SH-SY5Y (cell line): ENCODE measurements around the gene ABCD3.

Experiments
- GATA2 ChIP-seq: IDR thresholded peaks from 2 replicates; pipeline ENCODE4 v1.6.1; 2011; ENCODE audit warnings: mild to moderate bottlenecking, low read depth, low read length
- GATA3 ChIP-seq: IDR thresholded peaks from 2 replicates; pipeline ENCODE4 v1.6.1; 2011; ENCODE audit warnings: low read depth, mild to moderate bottlenecking, low read length, moderate library complexity

Gene ABCD3

DNA sequence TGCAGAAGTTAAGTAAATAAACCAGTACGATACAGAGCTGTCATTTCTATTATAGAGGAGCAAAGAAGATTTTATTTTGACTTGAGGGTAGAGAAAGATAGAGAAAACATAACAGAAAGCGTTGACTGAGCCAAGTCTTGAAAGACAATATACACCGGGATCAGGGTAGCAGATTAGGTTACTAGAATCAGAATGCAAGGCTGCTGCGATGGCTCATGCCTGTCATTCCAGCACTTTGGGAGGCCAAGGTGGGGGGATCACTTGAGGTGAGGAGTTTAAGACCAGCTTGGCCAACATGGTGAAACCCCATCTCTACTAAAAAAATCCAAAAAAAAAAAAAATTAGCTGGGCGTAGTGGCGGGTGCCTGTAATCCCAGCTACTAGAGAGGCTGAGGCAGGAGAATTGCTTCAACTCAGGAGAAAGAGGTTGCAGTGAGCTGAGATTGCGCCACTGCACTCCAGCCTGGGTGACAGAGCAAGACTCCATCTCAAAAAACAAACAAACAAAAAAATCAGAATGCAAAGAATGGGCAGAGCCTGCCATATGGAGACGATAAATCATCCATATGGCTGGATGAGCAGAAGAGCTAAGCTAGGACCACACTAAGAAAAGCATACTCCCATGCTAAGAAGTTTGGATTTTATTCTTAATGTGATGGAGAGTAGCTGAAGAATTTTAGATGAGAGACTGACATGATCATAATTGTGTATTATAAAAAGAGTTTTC lies 9.9 kb upstream of the ABCD3 start:
- TF ChIP-seq GATA3 (no peak), GATA2 (no peak)

DNA sequence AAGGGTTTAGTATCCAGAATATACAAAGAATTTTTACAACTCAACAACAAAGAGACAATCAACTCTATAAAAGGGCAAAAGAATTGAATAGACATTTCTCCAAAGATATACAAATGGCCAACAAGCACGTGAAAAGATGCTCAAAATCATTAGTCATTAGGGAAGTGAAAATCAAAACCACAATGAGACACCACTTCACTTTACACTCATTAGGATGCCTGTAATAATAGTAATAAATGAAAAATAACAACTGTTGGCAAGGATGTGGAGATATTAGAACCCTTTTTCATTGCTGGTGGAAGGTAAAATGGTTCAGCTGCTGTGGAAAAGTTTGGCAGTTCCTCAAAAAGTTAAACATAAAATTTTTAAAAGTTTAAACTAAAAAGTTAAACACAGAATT lies 7.0 kb upstream of the ABCD3 start:
- TF ChIP-seq GATA2, result no peak
- TF ChIP-seq GATA3, result no peak

DNA sequence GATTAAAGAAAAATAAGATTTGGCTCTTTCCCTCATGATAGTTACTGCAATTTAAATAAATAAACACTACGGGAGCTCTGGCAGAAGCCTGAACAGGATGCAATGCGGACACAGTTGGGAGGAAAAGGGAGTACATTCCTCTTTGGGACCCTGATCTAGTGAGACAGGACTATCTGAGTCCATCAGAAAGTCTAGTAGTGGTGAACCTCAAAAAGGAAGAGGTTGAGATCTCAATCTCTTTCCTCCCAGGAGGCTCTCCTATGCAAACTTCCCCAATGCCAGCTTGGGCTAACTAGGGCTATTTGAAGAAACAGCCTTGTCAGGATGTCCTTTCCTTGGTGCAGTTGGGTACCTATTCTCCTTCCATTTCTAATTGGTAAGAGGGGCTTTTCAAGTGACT lies 4.9 kb upstream of the ABCD3 start:
- no peak for TF ChIP-seq GATA2
- no peak for TF ChIP-seq GATA3

DNA sequence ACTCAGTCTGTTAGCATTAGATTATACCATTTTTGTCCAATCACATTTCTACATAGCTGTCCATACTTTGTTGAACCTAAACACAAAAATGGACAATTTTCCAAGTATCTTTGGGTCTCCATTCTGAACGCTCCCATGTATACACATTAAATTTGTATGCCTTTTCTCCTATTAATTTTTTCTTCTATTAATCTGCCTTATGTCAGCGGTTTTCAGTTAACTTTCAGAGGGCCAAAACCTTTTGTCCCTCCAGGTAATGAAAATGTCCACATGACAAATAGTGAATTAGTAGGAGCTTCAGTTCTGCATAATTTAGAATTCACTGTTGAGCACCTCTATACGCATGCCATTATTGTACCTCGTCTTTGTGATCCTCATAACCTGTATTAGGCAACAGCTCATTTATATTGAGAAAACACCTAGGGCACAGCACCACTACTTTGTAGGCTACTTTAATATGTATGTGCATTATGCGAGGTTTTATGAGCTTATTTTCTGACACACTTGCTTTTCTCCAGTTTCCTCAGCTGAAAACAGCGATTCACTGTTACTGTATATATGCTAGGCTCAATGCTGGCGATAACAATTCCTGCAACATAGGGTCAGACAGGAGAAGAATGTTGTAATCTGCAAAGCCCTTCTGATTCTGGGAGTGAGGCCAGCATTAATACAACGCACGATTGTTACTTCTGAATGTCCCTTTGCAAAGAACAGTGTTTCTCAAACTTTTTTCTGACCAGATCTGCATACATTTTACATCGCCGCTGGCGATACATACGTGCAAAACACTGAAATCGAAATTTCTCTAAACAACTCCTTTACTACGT lies 1.1 kb upstream of the ABCD3 start:
- TF ChIP-seq GATA2, result no peak
- TF ChIP-seq GATA3, result no peak

DNA sequence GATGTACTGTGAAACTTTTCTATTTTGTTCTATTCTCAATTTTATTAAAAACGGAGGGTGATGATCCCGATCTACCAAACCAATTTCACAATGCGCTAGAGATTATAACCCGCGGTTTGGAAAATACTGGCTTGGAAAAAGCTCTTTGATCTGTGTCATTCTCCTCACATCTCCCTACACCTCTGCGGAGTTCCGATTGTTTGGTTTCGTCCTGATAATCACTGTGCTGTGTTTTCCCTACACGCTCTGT lies 536 bp upstream of the ABCD3 start:
- TF ChIP-seq GATA2, result no peak
- no peak for TF ChIP-seq GATA3

DNA sequence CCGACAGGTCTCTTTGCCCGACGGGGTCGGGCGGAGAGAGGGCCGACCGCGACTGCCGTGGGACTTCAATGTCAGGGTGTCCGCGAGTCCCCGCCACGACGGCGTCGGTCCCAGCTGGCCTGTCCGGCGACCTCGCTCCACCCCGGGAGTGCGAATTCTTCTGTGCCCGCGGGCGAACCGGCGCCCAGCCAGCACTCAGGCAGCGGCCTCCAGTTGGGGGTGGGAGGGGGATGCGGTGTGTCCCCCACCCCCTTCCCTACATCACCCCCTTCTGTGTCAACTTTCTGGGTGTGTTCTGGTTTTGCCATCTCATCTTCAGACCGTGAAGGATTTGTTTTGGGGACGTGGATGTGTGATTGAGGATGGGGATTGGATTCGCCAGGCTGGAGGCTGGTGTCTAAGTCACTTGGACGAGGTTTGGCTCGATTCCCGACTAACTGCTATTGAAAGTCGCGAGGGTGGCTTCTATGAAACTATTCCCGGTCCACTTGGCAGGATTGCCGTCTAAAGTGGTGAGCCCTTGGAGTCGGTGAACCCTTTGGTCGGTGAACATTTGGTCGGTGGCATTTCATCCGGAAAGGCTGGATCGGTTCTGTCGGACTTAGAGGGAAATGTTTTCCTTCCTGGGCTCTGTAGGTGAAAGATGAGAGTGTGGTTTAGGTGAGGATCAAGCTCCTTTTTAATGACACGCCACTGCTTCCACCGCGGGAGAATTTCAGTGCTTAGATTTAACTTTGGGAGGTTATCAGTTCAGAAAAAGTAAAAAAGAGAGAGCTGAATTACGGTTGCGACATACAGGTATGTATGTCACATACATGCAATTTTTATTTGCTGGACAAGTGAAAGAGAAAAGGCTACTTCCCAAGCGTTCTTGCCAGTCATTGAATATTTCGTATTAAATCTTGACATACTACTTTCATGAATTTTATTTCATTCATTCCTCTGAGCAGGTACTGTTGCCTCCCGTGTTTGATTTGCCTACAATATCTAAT lies 771 bp downstream of the ABCD3 start:
- TF ChIP-seq GATA3, result no peak
- no peak for TF ChIP-seq GATA2

DNA sequence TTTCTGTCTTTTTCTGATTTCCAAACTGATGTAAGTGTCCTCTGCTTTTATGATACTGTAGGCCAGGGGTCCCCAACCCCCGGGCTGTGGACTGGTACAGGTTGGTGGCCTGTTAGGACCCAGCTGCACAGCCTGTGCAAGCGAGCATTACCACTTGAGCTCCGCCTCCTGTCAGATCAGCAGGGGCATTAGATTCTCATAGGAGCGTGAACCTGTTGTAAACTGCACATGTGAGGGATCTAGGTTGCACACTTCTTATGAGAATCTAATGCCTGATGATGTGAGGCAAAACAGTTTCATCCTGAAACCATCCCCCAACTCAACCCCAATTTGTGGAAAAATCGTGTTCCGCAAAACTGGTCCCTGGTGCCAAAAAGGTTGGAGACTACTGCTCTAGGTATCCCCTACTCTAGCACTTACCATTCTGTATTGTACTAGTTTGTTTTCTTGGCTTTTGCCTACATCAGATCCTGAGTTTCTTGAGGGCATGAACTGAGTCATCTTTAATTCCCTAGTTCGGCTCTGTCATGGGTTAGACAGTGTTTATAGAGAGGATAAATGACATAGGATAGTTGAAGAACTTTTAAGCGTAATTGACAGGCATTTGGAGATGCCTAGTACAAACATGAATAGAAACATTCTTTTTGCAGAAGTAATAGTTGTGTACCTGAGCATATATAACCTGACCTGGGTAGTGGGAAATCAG lies 4.1 kb downstream of the ABCD3 start:
- TF ChIP-seq GATA2 (no peak), GATA3 (no peak)

DNA sequence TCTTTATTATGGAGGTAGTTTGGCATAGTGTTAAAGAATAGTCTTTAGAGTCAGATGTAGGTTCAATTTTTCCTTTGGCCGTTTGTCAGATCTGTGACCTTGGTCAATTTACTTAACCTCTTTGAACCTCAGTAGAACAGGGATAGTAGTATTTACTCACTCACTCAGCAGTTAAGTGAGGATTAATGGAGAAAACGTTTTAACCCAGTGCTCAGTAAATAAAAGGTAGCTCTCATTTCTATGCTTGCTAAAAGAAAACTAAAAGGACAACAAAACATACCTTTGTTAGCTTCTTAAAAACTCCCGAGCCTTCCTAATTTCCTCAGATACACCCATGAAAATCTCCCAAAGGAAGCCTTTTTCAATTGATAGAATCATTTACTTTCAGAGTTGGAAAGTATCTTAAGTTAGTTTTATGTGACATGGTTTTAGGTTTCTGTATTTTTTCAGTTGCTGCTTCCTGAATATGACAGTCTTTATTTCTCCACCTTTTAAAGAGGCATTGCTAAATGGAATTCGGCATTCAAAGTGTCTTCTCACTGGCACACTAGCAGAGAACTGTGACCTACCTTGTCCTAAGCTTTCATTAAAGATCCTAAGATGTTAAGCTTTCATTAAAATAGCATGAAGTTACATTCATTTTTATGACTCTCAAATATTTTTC lies 7.8 kb downstream of the ABCD3 start:
- TF ChIP-seq GATA3, result no peak
- TF ChIP-seq GATA2, result no peak

DNA sequence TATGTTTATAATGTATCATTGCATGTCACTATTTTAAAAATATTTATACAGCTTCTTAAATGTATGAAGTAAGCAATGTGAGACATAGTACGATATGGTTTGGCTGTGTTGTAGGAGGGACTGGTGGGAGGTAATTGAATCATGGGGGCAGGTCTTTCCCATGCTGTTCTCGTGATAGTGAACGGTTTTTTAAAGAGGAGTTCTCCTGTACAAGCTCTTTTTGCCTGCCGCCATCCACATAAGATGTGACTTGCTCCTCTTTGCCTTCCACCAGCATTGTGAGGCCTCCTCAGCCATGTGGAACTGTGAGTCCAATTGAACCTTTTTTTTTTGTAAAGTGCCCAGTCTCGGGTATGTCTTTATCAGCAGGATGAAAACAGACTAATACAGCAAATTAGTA lies 10.3 kb downstream of the ABCD3 start:
- TF ChIP-seq GATA2, result no peak
- TF ChIP-seq GATA3, result no peak

DNA sequence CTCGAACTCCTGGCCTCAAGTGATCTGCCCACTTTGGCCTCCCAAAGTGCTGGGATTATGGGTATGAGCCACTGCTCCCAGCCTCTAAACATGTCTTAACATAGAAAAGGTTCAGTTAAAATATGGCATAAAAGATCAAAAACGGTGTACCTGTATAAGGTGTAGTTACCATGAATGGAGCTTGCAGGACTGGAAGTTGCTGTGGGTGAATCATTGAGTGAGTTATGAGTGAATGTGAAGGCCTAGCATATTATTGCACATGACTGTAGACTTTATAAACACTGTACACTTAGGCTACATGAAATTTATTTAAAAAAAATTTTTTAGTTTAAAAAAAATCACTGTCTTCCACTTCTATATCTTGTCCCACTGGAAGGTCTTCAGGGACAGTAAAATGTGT lies 15.7 kb downstream of the ABCD3 start:
- TF ChIP-seq GATA2 (no peak), GATA3 (no peak)

DNA sequence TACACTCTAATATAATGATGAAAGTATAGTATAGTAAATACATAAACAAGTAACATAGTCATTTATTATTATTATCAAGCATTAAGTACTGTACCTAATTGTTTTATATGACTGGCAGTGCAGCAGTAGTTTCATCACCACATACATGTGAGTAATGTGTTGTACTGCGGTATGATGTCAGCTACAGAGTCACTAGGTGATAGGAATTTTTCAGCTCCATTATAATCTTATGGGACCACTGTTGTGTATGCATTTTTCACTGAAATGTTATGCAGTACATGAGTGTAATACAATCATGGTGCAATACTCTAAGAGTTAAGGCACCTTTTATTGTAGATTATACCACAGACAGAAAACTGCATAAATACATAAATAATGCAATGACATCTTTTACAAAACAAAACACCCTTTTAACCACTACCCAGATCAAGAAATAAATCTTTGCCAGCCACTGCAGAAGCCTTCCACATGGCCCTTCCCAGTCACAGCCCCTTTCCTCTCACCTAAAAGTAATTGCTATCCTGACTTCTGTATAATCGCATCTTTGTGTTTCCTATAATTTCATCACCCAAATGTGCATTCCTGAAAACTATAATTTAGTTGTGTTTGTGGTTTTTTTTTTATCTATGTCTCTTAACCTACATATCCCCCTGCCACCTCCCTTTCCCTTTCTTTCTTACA lies 16.3 kb downstream of the ABCD3 start:
- TF ChIP-seq GATA2 (no peak), GATA3 (no peak)

DNA sequence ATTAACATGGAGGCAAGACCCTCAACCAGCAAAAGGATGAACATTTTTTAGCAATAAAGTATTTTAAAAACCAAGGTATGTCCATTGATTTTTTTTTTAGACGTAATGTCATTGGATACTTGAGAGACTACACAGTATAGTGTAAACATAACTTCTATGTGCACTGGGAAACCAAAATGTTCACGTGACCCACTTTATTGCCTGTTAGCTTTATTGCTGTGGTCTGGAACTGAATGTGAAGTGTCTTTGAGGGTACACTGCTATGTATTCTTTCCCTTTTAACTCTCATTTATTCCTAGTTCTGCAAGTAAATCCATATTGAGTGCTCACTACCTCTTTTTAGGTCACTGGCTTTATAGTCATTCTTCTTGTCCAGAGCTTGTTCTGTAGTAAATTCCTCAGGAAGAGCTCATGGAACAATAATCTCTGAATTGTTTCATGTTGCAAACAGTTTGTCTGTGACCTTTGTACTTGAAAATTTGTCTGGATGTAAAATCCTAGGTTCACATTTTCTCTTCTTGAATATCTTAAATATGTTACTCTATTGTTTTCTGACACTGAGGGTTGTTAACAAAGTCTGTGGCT lies 20.6 kb downstream of the ABCD3 start:
- TF ChIP-seq GATA3 (no peak), GATA2 (no peak)
